HUDEP-2 (cell line): Measurements from ENCODE around the gene CHTF18.
"Not testable (repeated sequence)": the region's sequence is repeated elsewhere in the genome, so short reads cannot be mapped to it uniquely, and the experiment has no call there.

Source experiments
- DNase-seq, 76 experiments: peaks; one replicate each; lab custom pipeline; 2025; ENCODE audit not compliant: unreplicated experiment in 76 of 76; lab: John Stamatoyannopoulos, UW

The CHTF18 gene

DNA sequence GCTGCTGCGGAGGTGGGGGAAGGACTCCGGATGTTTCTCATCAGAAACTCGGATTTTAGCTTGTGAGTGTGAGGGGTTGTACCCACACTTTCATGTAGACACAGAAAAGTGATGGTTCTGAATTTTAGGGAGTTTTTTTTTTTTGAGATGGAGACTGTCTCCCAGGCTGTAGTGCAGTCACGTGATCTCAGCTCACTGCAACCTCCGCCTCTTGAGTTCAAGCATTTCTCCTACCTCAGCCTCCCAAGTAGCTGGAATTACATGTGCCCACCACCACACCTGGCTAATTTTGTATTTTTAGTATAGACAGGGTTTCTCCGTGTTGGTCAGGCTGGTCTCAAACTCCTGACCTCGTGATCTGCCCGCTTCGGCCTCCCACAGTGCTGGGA lies 34.5 kb downstream of the CHTF18 start:
- no peak for DNase-seq

DNA sequence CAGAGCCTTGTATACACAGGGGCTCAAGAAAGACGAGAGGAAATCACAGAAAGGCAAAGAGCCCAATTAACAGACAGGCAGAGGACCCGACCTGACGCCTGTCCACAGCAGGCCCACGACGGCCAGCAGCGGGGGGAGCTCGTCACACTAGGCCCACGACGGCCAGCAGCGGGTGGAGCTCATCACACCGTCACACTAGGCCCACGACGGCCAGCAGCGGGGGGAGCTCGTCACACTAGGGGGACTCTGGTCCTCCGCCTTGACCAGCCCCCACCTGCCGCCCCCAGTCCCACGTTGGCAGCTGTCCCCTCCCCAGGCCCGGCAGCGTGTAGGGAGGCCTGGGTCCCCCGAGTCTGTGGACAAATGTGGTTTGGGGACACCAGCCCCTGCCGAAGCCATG lies 35.8 kb downstream of the CHTF18 start:
- no peak for DNase-seq

DNA sequence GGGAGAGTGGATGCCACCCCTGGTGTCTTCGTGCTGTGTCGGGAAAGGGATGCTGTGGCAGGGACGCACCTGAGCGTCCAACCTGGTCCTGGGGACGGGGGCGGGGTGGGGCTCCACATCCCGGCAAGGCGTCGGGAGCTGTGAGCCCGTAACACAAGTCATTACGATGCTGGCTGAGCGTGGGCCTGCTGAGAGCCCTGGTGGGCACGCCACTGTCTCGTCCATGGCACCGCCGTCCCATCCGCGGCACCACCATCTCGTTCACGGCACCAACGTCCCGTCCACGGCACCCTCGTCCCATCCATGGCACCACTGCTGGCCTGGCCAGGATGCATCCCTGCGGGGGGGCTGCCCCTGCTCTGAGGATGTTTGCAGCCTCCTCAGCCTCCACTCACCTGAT lies 36.2 kb downstream of the CHTF18 start:
- DNase-seq: no peak

DNA sequence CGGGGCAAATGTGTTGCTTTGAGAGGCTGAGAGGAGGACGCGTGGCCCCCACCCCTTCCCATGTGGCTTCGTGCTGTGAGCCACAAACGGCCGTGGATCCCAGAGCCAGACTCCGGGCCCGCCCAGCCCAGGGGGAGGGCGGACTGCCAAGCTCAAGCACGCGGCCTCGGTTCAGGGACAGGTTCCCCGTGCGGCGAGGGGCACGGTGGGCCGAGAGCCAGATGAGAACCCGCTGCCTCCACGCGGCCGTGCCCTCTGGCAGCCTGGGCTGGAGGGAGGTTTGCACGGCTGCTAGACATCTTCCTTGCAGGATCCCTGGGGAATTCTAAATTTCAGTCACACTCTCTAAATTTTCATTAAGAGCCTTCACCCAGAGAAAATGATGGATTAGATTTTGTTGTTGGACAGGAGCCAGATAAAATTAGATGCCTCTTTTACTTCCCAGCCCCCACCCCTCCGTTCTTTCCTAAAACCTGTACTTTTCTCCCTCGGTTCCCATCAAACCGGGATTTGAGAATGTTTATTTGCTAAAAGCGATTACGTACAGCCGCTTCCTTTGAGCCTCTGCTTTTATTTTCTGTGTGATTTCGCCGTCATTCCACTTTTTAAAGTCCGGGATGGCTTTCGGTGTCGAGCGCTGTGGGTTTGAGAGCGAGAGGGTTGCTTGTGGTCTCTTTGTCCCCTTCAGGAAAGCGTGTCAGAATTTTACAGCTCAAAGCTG lies 37.1 kb downstream of the CHTF18 start:
- no peak for DNase-seq

DNA sequence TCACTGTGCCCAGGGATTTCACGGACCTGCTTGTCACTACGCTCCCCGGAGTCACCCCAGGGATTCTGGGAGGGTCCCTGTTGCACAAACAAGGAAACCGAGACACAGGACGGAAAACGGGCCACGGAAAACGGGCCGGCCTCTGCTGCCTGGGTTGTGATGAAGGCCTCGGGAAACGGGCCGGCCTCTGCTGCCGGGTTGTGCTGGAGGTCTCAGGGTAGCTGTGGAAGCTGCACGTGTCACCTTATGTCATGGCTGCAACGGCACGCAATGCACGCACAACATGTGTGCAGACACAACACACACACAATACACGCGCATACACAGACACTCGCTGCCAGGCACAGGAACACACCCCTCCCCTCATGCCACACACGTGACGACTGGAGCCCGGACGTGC lies 39.1 kb downstream of the CHTF18 start:
- no peak for DNase-seq

DNA sequence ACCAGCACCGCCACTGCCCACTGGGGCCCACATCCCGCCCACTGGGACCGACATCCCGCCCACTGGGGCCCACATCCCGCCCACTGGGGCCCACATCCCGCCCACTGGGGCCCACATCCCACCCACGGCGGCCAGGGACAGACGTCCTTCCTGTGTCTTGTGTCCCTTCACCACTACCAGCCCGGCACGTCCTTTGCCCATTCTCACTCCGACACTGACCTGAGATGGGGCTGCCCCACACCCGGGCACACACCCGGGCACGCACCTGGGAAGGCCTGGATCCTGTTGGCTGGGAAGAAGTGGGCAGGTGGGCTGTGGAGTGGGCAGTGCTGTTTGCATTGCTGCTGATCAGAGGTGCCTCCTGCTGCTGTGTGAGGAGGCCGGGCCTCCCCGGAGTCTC lies 40.5 kb downstream of the CHTF18 start:
- no peak for DNase-seq

DNA sequence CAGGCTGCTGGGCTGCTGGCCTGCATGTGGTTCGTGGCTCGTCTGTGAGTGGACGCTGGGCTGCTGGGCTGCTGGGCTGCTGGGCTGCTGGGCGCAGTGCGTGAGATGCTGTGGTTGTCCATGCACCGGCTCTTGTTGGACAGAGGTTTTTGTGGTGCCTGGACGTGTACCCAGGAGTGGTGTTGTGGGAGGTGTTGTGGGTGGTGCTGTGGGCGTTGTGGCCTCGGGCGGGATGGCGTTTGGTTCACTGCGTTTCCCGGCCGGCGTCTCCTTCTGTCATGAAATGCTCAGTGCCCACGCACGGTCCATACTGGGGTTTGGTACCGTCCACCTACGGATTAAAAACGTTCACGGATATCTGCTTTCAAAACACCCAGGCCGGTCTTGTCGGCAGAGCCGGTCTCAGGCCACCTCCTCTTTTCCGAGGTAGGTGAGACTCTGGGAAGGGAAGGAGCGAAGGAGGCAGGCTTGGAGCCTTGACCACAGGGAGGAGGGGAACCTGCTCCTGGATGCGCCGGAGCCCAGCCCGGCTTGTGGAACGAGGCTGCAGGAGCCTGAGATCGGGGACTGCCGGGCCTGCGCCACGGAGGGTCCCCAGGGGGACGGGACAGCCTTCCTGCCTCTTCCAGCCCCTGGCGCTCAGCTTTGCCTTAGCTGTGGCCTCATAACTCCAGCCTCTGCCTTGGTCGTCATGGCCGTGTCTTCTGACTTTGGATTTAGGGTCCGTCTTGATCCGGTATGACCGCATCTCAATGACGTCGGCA lies 41.9 kb downstream of the CHTF18 start:
- DNase-seq: no peak

DNA sequence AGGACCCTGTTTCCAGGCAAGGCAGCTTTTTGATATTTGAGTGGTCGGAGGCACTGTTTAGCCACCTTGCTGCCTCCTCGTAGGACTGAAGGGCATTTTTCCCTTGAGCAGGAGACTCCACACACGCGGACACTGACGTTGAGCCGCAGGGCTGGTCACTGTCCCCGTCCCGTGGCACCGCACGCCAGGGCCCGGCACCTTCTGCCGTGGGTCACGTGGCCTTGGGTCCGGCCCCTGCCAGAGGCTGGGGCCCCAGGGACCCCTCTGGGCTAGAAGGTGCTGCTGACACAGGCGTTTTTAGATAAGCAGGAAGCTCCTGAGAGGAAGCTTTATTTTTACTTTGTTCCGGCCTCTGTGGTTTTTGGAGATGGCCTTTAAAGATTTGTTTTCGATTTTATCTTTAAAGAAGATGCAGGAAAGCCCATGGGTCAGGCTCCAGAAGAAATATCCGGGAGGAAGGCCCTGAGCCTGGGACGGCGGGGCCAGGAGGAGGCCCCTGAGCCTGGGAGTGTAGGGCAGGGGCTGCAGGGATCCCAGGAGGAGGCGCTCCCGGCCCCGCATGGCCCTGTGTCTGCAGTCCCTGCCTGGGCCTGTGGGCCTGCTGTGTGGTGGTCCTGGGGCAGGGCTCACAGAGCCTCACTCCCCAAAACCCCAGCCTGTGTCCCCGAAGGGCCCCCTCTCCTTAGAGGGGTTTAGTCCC lies 42.6 kb downstream of the CHTF18 start:
- no peak for DNase-seq

DNA sequence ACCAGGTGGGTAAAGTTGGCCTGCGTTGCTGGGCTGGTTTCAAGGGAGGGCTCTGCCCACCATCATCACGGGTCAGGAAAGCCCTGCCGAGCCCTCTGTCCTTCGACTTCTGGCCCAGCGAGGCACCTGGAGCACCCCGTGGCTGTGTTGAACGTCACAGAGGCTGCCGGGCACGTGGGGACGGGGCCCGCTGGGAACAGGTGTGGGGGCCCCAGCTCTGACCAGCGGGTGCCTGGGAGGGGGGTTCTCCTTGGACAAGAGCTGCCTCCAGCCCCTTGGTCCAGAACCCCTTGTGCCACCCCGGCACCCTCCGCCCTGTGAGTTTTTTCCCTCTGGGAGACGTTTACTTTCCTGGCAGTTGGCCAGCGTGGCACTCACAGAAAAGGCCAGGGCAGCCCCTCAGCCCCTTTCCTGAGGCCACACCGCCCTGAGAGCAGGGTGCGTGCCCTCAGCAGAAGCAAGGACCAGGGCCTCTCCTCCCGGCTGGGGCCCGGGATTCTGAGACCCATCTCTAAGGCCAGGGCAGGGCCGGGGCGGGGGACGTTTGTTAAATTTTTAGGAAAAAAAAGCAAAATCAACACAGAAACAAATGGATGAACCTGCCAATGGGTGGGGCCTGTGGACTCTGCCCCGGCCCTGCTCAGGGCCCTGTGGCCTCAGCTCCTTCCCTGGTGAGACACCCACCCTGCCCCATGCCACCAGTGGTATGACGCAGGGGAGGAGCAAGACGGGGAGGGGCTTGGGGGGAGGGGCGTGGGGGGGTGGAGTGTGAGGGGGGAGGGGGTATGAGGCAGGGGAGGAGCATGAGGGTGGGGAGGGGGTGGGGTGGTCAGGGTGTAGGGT lies 43.4 kb downstream of the CHTF18 start:
- no peak for DNase-seq

DNA sequence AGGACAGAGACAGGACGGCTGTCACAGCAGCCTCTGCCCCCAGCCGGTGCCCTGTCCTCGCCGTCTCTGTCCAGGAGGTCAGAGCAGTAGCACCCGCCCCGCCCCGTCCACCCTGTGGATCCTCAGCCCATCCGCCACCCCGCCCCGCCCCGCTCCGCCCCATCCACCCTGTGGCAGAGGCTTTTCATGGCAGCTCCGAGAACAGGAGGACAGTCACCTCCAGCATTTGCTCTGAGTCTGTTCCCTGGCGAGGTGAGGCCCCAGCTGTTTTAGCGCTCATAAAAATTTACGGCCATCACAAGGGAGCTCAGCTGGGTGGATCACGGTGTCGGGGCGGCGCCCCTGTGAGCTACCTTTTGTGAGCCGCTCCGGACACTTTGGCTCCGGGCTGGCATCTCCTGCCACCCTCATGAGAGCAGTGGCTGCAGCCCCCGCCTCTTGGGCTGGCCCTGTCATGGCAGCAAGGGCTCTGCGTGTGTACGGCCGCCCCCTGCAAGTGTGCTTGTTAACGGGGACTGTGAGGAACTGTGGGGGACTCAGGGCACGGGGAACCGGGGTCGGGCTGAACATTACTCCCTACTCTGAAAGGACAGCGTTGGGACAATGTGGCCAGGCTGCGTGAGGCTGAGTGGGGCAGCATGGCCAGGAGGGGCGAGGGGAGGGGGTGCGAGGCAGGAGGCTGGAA lies 44.4 kb downstream of the CHTF18 start:
- DNase-seq: no peak

DNA sequence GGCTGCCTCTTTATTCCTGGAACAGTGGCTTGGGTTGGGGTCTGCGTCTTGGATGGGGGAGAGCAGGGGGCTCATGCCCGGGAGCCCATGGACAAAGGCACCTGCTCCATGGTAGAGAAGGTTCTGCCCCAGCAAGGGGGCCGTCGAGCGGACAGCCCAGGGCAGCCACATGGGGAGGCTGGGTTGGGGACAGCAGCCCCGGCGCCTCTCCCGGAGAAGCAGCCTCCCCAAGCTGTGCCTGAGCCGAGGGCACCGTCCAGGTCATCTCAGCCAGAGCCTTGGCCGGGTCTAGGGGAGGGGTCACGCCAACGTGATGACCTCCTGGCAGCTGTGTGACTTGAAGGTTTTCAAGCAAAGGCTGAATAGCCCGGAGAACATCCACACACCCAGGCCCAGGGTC lies 45.0 kb downstream of the CHTF18 start:
- DNase-seq: no peak

DNA sequence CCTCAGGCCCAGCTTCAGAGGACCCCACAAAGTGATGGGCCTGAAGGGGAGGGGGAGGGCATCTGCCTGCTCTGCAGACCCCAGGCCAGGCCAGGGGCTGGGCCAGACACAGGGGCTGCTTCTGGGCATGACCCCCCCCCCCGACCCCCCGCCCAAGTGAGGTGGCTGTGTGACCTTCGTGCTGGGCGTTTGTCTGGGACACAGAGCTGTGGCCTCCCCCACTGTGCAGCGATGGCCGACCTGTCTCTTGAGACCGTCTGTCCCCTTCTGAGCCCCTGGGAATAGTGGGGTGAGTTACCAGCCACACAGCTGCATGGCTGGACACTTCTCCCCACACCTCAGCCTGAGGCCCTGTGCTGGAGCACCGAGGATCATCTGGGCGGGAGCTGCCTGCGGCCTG lies 47.0 kb downstream of the CHTF18 start:
- no peak for DNase-seq

DNA sequence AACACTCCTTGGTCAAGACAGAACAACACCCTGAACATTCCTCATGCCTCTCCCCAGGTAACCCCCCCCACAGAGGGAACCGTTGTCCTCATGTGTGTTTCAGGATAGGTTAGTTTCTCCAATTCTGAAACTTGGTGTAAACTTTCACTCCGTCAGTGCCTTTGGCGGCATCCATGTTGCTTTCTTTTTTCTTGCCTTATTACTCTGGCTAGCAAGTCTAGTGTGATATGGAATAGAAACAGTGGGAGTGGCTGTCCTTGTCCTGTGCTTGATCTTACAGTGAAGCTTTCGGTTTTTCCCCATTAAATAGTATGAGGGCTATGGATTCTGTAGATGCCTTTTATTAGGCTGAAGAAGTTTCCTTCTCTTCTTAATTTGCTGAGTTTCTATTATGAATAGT lies 47.8 kb downstream of the CHTF18 start:
- DNase-seq: no peak

DNA sequence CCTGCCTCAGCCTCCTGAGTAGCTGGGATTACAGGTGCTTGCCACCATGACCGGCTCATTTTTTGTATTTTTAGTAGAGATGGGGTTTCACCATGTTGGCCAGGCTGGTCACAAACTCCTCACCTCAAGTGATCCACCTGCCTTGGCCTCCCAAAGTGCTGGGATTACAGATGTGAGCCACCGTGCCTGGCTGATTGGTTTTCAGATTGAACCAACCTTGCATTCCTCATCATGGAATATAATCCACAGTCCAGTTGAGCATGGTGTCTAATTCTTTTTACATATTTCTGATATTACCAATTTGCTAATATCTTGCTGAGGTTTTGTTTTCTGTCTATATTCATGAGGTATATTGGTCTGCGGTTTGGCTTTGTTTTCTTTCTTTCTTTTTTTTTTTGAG lies 48.4 kb downstream of the CHTF18 start:
- DNase-seq: not testable (repeated sequence)

DNA sequence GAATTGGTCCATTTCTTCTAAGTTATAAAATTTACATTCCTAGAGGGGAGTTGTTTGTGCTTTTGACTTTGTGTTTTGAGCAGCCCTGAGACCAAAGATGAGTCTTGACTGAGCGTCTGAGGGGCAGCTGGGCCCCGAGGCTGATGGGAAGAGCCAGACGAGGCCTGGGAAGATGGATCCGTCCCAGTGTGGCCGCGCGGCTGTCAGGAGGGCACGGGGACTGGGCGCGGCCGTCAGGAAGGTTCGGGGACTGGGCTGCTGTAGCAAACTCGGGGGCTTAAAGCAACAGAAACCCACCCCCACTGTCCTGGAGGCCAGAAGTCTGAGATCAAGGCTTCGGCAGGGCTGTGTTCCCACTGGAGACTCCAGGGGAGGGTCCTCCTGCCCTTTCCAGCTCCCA lies 50.3 kb downstream of the CHTF18 start:
- DNase-seq: no peak

DNA sequence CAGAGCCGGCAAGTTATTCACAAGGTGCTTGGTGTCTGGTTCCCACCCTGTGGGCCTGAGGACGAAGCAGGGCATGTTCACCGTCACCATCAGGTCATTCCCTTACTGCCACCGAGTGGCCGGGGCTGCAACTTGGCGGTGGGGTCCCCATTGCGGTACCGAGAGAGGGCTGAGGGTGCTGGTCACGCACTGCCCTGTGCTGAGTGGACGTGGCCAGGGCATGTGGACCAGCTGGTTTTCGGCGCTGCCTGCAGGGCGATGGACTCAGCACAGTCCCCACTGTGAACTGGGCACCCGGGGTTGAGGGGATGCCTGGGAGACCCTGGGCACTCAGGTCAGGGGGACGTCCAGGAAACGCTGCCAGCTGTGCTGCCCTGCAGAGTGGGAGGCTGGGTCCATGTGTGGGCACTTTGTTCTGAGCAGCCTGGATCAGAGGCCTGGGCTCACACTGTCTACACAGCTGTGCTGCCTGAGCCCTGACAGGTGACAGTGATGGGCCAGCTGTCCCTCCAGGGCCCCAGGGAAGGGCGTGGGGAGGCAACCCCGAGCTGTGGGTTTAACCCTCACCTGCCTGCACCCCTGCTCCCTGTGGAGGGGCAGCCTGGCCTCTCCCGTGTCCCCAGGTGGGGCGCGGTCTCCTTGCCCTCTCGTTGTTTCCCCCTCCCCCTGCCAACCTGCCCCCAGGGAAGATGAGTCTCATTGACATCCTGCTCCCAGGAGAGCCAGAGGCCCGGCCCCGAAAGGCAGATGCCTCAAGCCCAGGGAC lies 51.4 kb downstream of the CHTF18 start:
- no peak for DNase-seq

DNA sequence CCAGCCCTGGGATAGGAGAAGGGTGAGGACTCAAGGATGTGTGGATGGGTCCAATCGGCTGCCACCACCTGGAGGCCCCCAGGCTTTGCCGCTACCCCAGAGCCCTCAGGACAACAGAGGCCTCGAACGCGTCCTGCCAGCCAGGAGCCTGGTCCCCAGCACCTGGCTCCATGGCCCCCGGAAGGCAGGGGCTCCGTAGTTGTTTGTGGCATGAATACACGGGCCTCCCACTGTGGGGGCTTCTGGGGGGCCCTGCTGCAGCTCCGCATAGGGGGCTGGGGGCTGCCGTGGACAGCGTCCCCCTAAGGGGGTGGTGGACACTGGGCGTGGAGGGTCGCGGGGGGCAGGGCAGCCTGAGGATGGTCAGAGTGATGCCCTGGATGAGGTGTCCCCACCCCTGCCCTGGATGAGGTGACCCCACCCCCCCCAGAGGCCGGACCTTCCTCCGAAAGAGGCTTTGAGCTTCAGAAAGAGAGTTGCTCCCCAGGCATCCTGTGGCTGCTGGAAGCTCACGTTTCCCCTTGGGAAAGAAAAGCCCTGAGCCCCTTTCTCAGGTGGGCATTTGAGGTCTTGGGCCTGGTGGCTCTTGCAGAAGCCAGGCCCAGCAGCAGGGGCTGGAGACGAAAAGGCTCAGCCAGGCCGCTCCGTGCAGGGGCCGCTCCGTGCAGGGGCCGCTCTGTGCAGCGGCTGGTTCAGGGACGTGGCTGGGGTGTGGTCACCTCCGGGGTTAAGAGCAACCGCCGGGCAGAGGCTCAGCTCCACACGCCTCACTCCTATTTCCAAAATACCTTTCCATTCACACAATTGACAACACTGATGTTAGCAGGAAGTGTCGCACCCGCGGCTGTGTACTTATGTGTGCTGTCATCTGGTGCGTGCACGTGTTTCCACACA lies 52.4 kb downstream of the CHTF18 start:
- no peak for DNase-seq

DNA sequence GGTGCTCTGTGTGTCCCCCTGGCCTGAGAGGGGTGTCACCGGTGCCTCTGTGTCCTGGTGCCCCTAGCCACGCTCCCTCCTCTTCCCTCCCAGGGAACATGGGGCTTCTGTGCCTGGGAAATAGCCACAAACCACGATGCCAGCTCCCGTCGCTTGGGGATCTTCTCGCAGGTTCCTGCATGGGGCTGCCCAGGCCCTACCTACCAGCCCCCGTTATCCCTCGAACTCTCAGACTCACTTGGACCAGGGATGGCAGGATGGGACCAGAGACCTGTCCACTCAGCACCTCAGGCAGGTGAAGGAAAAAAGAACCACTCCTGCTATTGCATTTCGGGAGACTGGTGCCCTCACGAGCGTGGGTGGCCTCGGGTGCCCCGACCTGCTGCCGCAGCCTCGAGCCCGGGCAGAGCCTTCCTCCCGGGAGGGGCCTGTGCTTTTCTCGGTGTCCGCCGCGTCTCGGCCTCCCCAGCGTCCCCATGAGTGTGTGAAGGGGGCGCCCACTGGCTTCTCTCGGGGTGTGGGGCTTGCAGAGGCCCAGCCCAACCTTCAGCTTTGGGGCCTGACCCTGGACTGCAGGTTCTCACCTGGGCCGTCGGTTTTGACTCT lies 53.1 kb downstream of the CHTF18 start:
- no peak for DNase-seq
